CD4-positive, alpha-beta T cell treated with Interleukin-17A for 4 hours (primary cell): ENCODE measurements around the gene CNTFR.
"Not testable (repeated sequence)": the region's sequence is repeated elsewhere in the genome, so short reads cannot be mapped to it uniquely, and the experiment has no call there.

Experiments used
- DNase-seq: peaks from one replicate; pipeline ENCODE4 v3.0.0-alpha.2; 2020; ENCODE audit warnings: mixed read lengths

The CNTFR gene, protein sequence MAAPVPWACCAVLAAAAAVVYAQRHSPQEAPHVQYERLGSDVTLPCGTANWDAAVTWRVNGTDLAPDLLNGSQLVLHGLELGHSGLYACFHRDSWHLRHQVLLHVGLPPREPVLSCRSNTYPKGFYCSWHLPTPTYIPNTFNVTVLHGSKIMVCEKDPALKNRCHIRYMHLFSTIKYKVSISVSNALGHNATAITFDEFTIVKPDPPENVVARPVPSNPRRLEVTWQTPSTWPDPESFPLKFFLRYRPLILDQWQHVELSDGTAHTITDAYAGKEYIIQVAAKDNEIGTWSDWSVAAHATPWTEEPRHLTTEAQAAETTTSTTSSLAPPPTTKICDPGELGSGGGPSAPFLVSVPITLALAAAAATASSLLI

GRCh38 chr9:34589636-34590380 lies at the start of gene CNTFR:
Gene CNTFR (minus strand): TSS chr9:34589724. CDS start chr9:34568981, 20,743 bp downstream.
- peak; percentile 9 for DNase-seq

DNA sequence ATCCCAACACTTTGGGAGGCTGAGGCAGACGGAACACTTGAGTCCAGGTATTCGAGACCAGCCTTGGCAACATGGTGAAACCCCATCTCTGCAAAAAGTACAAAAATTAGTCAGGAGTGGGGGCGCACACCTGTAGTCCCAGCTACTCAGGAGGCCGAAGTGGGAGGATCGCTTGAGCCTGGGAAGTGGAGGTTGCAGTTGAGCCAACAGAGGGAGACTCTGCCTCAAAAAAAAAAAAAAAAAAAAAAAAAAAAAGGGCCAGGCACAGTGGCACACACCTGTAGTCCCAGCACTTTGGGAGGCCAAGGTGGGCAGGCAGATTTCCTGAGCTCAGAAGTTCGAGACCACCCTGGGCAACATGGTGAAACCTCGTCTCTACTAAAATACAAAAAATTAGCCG lies 49.8 kb upstream of the CNTFR start:
- DNase-seq = not testable (repeated sequence)

DNA sequence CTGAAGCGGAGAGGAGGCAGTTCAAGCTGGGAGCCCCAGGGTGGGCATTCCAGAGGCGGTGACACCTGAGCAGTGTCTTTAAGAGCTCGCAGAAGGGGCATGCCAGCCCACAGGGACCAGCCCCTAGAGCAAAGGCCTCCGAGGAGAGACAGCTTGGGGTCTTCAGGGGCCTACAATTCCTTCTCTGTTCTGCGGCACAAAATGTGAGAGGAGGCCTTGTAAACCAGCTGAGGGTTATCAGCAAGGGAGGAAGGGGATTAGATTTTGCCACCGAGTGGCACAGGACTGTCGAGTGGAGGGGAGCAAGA lies 48.6 kb upstream of the CNTFR start:
- DNase-seq = no peak

DNA sequence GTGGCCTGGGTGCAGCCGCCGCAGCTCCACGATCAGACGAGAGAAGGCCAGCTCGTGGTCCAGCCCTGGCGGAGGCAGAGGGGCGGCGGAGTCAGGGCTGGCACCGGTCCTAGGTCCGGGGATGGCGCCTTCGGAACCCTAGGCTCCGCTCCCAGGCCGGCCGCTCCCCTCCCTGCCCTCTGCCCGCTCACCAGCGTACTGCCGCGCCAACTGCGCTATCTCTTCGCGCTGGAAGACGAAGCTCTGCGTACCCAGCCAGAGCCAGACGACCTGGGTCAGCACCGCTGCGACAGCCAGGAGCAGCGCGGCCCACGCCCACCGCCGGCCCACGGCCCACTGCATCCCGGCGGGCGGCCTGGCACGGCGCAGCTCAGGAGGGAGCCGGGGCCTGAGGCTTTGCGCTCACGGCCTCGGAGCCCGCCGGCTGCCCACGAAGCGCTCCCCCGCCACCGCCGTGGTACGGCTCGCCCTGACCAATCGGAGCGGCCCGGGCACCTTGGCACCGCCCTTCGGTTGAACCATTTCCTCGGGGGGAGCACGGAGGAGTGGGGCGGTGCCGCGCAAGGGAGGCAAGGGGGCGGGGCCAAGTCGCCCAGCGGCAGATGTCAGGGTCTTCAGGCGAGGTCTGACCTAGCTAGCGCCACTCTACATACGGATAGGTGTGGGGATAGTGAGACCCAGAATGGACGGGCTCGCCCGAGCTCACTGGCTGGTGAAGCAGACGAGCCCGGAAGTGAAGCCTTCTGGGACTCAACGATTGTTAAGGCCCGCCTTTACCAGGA lies 48.0 kb upstream of the CNTFR start, which contains the start of gene SIGMAR1:
TSS of gene SIGMAR1 (minus strand) at position 432 of the 782 bp plus-strand sequence. CDS start at position 342, 90 bp downstream.
- peak; percentile 96 for DNase-seq

DNA sequence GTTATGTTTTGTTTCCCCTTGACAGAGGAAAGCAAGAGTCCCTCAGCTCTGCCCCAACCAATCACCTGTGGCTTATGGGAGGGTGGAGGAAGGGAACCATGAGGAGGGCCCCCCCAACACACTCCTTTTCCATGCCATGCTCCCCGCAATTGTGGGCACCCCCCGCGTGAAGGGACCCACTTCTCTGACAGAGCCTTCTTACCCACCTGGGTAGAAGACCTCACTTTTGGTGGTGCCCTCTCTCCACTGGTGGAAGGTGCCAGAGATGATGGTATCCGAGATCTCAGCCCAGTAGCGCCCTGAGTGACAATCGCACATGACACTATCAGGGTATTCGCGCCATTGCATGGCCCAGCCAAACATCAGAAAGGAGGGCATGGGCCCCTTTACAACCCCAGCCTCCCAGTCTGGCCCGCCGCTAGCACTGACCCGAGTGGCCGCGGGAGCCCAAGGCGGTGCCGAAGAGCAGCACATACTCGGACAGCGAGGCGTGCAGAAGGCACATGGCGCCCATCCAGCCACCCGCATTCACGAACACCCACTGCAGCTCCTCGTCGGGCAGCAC lies 47.3 kb upstream of the CNTFR start:
- no peak for DNase-seq

DNA sequence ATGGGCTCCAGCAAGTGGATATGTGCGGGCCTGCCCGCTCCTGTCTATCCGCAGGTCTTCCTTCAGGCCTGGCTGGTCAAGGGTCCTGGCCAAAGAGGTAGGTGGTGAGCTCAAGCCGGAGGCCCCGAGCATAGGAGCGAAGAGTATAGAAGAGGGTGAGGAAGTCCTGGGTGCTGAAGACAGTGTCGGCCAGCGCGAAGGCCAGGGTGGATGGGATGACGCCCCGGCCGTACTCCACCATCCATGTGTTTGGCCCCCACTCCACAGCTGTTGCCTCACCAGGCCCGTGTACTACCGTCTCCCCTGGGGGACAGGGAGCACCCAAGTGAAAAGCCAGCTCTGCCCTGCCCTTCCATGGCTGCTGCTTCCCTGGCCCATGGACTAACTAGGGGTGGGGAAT lies 46.0 kb upstream of the CNTFR start:
- no peak for DNase-seq

GRCh38 chr9:34634551-34635248 lies 45.2 kb upstream of the CNTFR start:
- DNase-seq = no peak

DNA sequence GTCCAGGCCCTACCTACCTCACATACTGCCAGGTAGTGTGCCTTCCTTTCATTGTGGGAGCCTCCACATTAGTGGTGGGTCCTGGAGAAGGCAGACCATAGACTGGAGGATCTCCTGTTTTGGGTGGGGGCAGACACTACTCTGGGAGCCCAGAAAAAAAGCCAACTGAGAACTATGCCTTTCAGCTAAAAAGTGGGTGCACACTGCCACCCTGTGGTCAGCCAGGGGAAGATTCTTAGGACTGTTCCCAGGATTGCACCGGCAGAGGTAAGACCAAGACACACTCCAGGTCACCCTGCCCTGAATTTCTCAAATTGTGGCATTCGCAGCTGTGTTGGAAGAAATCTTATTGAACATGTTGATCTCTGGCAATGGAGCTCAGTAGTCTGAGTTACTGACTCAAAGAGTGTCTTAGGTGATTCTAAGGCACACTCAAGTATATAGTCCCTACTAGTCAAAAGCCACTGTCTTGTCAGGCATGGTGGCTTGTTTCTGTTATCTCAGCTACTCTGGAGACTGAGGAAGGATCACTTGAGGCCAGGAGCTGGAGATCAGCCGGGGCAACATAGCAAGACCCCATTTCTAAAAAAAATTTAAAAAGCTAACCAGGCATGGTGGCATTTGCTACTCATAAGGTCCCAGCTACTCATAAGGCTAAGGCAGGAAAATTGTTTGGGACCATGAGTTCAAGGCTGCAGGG lies 44.5 kb upstream of the CNTFR start:
- peak; percentile 85 for DNase-seq

DNA sequence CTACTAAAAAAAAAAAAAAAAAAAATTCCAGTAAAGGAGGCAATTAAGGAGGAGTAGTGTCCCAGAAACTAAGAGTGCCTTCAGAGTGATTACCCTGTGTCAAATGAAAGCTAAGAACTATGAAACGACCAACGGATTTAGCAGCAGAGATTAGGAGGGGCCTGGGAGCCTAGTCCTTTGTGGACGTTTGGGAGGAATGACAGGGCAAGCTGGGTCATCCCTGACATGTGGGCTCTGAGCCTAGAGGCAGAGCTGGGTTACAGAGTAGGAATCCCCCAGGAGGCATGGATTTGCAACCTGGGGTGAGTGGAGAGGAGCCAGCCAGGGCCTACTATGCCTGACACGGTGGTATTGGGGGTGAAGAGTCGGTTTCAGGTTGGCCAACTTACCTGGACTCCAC lies 43.6 kb upstream of the CNTFR start:
- DNase-seq = no peak

DNA sequence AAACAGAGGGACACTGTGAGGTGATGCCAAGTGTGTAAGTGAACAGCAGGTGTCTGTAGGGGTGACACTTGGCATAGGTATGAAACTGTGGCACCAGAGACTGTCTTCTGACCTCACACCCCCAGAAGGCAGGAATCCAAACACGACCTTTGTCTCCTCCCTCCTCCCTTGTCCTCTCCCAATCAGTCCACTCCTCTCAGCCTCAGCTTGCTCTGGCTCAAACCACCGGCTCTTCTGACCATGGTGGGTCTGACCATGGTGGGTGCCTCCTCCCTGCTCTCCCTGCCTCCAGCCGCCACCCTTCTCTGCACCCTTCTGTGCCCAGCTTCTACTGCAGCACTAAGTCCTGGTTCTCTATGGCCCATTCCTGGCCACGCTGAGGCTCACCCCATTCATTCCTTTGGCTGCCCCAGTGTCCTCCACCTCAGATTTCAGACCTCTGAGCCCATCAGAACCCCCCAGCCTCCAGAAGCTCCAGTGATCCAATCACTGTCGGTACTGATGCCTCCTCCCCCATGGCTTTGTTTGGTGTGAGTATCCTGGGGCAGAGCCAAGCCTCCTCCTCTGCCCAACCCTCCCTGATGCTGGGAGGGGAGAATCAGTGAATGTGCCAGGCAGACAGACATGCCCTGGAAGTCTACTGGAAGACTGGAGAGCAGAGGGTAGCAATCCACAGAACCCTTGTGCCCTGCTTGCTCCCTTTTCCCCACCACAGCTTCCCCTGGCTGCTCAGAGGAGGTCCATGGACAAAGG lies 41.1 kb upstream of the CNTFR start:
- DNase-seq = no peak

GRCh38 chr9:34629491-34629808 lies 39.9 kb upstream of the CNTFR start:
- no peak for DNase-seq

GRCh38 chr9:34628656-34629490 lies 39.3 kb upstream of the CNTFR start, which contains the start of gene ARID3C:
Gene ARID3C (minus strand): TSS chr9:34629066. CDS start chr9:34628014, 1,052 bp downstream.
- DNase-seq = peak; percentile 61

GRCh38 chr9:34627716-34628655 lies 38.5 kb upstream of the CNTFR start:
- no peak for DNase-seq

GRCh38 chr9:34625186-34625486 lies 35.6 kb upstream of the CNTFR start:
- no peak for DNase-seq

DNA sequence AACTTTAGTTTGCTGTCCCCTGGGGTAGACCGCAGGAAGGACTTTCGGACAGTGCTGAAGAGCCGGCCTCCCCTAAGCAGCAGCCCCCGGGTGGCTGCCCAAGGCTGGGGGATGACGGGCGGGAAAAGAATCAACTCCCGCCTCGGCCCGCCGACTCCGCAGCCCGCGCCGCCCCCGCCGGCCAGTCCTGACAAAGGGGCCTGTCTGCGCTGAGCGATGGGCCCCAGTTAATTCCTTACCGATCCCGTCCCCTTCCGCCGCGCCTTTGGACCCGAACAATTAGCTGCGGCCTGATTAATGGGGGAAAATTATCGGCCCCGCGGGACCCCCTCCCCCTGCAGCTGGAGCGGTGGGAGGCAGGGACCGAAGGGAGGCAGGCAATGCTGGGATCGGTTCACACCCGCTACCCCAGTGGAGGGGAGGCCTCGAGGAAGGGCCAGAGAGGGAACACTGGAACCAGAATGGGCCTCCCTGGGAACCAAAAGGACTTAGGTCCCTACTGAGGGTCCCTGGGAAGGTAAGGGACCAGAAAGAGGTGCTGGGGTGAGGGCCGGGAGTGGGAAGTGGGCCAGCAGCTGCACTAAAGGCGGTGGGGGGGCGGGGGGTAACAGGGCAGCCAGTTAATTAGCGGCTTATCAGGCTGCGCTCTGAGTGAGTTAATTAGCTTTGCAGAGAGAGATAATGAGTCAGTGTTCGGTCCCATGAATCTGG lies 35.1 kb upstream of the CNTFR start:
- DNase-seq = no peak

- no peak for DNase-seq
Measured at GRCh38 chr9:34623374-34624235, 34.1 kb upstream of the CNTFR start.
